Nephron progenitor cell (in vitro differentiated cells): ENCODE measurements around the gene COLGALT1.

Source experiments
- DNase-seq: peaks from one replicate; pipeline ENCODE4 v3.0.0; 2021
- H3K27ac Mint-ChIP-seq: 2 replicates; pipeline ENCODE4 v1.8.0; 2021; ENCODE audit warnings: mild to moderate bottlenecking, moderate library complexity, mixed read lengths
- H3K27me3 Mint-ChIP-seq: 2 replicates; pipeline ENCODE4 v1.8.0; 2021; ENCODE audit warnings: mild to moderate bottlenecking, low read depth, mixed read lengths; ENCODE audit not compliant: poor library complexity
- H3K36me3 Mint-ChIP-seq: 2 replicates; pipeline ENCODE4 v1.8.0; 2021; ENCODE audit warnings: low read depth, mixed read lengths
- H3K4me1 Mint-ChIP-seq: 2 replicates; pipeline ENCODE4 v1.8.0; 2021; ENCODE audit warnings: mixed read lengths
- H3K4me3 Mint-ChIP-seq: 2 replicates; pipeline ENCODE4 v1.8.0; 2021; ENCODE audit warnings: mild to moderate bottlenecking, moderate library complexity, mixed read lengths
- H3K9me3 Mint-ChIP-seq: 2 replicates; pipeline ENCODE4 v1.8.0; 2021; ENCODE audit warnings: mild to moderate bottlenecking, moderate library complexity, mixed read lengths
- CTCF ChIP-seq: fragments of 200-600 bp; sonication (generic); IDR thresholded peaks from 2 replicates; pipeline ENCODE4 v1.5.0; 2021; ENCODE audit warnings: antibody characterized with exemption

The COLGALT1 gene

GRCh38 chr19:17529239-17530158, 25.9 kb upstream of the COLGALT1 start:
- peaks cover 18% of the 10 kb centered on the region for H3K27me3 Mint-ChIP-seq
- no peak overlapping the region for H3K4me3 Mint-ChIP-seq
- peaks cover 3% of the 10 kb centered on the region for H3K9me3 Mint-ChIP-seq
- no peak for TF ChIP-seq CTCF
- no peak for DNase-seq
- H3K4me1 Mint-ChIP-seq = no peaks in the 10 kb centered on the region
- no peak overlapping the region for H3K27ac Mint-ChIP-seq
- no peaks in the 10 kb centered on the region for H3K36me3 Mint-ChIP-seq

- no peak overlapping the region for H3K4me3 Mint-ChIP-seq
- no peaks in the 10 kb centered on the region for H3K4me1 Mint-ChIP-seq
- H3K27me3 Mint-ChIP-seq = peaks cover 18% of the 10 kb centered on the region
- TF ChIP-seq CTCF = no peak
- no peak overlapping the region for H3K27ac Mint-ChIP-seq
- no peak for DNase-seq
- H3K36me3 Mint-ChIP-seq = no peaks in the 10 kb centered on the region
- no peaks in the 10 kb centered on the region for H3K9me3 Mint-ChIP-seq
Observed at GRCh38 chr19:17530586-17530985, 24.9 kb upstream of the COLGALT1 start.

DNA sequence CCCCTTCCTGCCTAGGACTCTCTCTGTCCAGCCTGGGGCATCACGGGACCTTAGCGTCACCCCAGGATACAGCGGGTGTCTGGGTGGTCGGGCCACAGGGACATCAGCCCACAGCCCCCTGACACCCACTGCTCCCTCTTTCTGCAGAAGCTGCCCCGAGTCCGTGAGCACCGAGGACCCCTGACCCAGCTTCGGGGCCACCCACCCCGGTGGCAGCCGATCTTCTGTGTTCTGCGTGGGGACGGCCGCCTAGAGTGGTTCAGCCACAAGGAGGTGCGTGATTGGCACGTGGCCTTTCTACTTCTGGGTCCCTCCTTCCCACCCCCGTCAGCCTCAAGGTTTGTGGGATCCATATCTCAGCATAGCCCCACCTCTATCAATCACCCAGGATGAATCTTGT, 23.3 kb upstream of the COLGALT1 start:
- no peaks in the 10 kb centered on the region for H3K4me1 Mint-ChIP-seq
- TF ChIP-seq CTCF = no peak
- no peaks in the 10 kb centered on the region for H3K36me3 Mint-ChIP-seq
- no peak overlapping the region for H3K4me3 Mint-ChIP-seq
- no peak for DNase-seq
- peaks cover 20% of the 10 kb centered on the region for H3K27me3 Mint-ChIP-seq
- no peaks in the 10 kb centered on the region for H3K9me3 Mint-ChIP-seq
- H3K27ac Mint-ChIP-seq = no peak overlapping the region

DNA sequence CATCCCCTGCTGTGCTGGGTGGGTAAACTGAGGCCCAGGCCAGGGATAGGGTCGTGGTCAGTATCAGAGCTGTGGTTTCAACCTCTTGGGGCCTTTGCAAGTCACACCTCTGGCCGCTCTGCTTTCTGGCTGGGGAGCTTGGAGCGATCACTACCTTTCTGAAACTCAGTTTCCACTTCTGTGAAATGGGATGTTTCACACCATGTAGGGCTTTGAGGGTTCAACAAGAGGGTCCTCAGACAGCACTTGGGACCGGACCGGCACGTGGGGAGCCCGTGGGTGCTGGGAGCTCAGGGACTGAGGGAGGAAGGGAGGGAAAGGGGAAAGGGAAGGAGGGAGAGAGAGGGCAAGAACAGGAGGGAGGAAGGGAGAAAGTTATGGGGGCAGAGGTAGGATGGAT, 22.9 kb upstream of the COLGALT1 start:
- Mint-ChIP-seq H3K4me1 (no peaks in the 10 kb centered on the region), H3K27me3 (peaks cover 24% of the 10 kb centered on the region), H3K9me3 (no peaks in the 10 kb centered on the region), H3K27ac (no peak overlapping the region), H3K36me3 (no peaks in the 10 kb centered on the region), H3K4me3 (no peak overlapping the region)
- TF ChIP-seq CTCF = no peak
- no peak for DNase-seq

DNA sequence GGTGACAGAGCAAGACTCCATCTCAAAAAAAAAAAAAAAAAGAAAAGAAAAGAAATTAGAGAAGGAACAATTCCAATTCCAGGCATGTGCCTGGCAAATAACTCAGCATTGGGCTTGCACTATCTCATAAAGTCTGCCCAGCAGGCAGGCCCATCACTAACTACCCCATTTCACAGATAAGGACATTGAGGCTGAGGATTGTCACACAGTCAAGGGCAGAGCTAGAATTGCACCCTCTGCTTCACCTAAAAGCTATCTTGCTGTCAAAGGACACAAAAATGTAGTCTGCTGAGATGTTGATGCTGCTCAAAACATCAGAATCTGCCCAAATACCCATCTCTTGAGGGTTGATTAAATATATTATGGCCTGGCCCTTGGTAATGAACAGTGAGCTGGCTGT, 20.7 kb upstream of the COLGALT1 start:
- no peak for TF ChIP-seq CTCF
- Mint-ChIP-seq H3K4me1 (no peaks in the 10 kb centered on the region), H3K27me3 (peaks cover 44% of the 10 kb centered on the region), H3K36me3 (no peaks in the 10 kb centered on the region), H3K9me3 (no peaks in the 10 kb centered on the region), H3K27ac (no peak overlapping the region), H3K4me3 (no peak overlapping the region)
- DNase-seq = no peak

DNA sequence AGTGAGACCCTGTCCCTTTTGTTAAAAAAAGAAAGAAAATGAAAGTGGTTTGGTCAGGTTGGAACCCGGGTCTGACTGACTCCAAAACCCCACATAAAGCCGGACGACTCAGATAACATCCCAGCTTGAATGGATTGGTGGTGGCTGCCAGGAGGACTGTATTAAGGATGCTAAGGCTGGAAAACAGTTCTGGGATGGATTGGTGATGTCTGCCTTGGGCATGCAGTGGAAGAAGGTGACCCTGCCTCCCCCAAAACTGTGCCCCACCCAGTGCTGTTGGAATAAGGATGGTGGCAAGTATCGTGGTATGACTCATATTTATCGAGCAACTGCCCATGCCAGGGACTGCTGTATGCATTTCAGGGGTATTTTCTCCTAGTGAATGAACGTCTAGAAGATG, 18.5 kb upstream of the COLGALT1 start:
- peaks cover 8% of the 10 kb centered on the region for H3K9me3 Mint-ChIP-seq

More for the DNA sequence above, 18.5 kb upstream of the COLGALT1 start:
- H3K27ac Mint-ChIP-seq = no peak overlapping the region
- no peak for DNase-seq
- no peaks in the 10 kb centered on the region for H3K36me3 Mint-ChIP-seq
- H3K4me3 Mint-ChIP-seq = no peak overlapping the region
- peaks cover 52% of the 10 kb centered on the region for H3K27me3 Mint-ChIP-seq
- no peak for TF ChIP-seq CTCF
- no peaks in the 10 kb centered on the region for H3K4me1 Mint-ChIP-seq
